Upper lobe of left lung (tissue), 4 donors: ENCODE results near the gene SPATA25.
A peak's percentile ranks its signal among the peaks of the same experiment; 100 is the strongest.

Experiments used
- CTCF ChIP-seq, 6 experiments: fragments of 450-650 bp in 4 of 6; fragments of 200-600 bp in 2 of 6; sonication (generic) in 2 of 6; IDR thresholded peaks; one replicate each; pipeline ENCODE4 v1.5.1; 2016 to 2019; ENCODE audit warnings: antibody characterized with exemption in 6 of 6
- EP300 ChIP-seq, 4 donors: sonication (generic); formaldehyde crosslinking; IDR thresholded peaks; one replicate each; pipeline ENCODE4 v1.5.1; 2017; ENCODE audit warnings: antibody characterized with exemption in 4 of 4, control low read depth in 2 of 4
- POLR2A ChIP-seq, 4 donors: fragments of 450-650 bp; IDR thresholded peaks; one replicate each; pipeline ENCODE4 v1.5.1; 2016 to 2017; ENCODE audit warnings: antibody characterized with exemption in 4 of 4, mild to moderate bottlenecking in 2 of 4
- POLR2AphosphoS5 ChIP-seq, 2 donors: sonication (generic); formaldehyde crosslinking; IDR thresholded peaks; one replicate each; pipeline ENCODE4 v1.5.1; 2017; ENCODE audit warnings: antibody characterized with exemption in 2 of 2

- peak in 3 of 6 experiments; percentile 33 to 44 (median 34) for TF ChIP-seq CTCF (IDR thresholded peaks at IDR 0.05)
- peak in 1 of 4 donors; percentile 15 for TF ChIP-seq POLR2A (IDR thresholded peaks at IDR 0.05)
- no peak for TF ChIP-seq POLR2AphosphoS5 (IDR thresholded peaks at IDR 0.05)
- no peak for TF ChIP-seq EP300 (IDR thresholded peaks at IDR 0.05)
These were observed 46.0 kb upstream of the SPATA25 start for GRCh38 chr20:45933266-45934045.
